Measurements from ENCODE around the gene MRM1. TPM values are rescaled to one million over a fixed set of nuclear protein-coding genes. Genes with fewer than 3 reads are reported as not detected.
A peak's percentile ranks its signal among the peaks of the same experiment; 100 is the strongest.

The MRM1 gene
- total RNA-seq, 1 donor from 2014 or later = 3.1 TPM

DNA sequence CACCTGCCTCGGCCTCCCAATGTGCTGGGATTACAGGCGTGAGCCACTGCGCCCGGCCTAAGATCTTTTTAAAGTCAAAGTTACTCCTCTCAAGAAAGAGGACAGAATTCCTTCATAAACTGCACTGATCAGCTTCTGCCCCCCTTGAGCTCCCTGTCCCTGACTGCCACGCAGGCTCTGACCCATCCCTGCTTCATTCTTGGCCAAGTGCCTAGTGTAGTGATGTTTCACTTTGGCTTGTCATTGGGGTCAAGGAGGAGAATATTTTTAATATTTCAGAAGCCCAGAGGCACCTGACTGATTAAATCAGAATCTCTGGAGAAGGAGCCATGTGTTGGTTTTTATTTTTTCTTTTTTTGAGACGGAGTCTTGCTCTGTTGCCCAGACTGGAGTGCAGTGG, 9.1 kb downstream of the MRM1 start:
- no peak overlapping the region for H3K4me3 ChIP-seq (ENCODE audit: insufficient read depth, low read depth, low read length)
- no peak for DNase-seq (ENCODE audit: low read depth)

DNA sequence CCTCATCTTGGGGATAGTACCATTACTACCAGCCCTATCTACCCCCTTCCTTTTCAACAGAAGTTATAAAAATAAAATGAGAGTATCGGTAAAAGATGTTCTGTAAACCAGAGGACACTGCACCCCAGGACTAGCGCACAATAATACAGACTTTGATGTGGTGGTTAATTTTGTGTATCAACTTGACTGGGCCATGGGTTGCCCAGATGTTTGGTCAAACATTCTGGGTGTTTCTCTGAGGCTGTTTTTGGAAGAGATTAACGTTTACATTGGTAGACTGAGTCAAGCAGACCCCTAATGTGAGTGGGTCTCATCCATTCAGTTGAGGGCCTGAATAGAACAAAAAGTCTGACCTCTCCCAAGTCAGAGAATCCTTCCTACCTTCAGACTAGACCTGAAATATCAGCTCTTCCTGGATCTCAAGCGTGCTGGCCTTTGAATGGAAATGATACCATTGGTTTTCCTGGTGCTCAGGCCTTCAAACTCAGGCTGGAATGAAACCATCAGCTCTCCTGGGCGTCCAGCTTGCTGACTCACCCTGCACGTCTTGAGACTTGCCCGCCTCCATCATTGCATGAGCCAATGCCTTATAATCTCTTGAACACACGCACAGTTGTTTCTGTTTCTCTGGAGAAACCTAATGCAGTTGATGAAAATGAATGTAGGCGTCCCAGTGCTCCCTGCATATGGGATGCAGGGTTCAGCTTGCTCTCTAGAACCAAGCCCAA, 10.1 kb downstream of the MRM1 start:
- Histone ChIP-seq H3K27ac (ENCODE audit: low read depth, low read length) (no peak overlapping the region), H3K36me3 (ENCODE audit: insufficient read depth, low read length) (no peaks in the 10 kb centered on the region), H3K79me2 (ENCODE audit: insufficient read depth, low read length) (no peaks in the 10 kb centered on the region), H2AFZ (ENCODE audit: low read depth, low read length) (no peak overlapping the region), H3K4me2 (ENCODE audit: low read length) (no peak overlapping the region), H3K9me3 (ENCODE audit: insufficient read depth, low read depth, low read length) (no peaks in the 10 kb centered on the region), H3K27me3 (ENCODE audit: insufficient read depth, low read length) (no peaks in the 10 kb centered on the region), H3K9ac (ENCODE audit: low read length) (no peak overlapping the region), H4K20me1 (ENCODE audit: insufficient read depth, low read length) (peaks cover 19% of the 10 kb centered on the region), H3K4me1 (ENCODE audit: insufficient read depth, low read length) (peaks cover 11% of the 10 kb centered on the region), H3K4me3 (ENCODE audit: insufficient read depth, low read depth, low read length) (no peak overlapping the region)
- Mint-ChIP-seq H3K27me3 (ENCODE audit: low read depth, unreplicated experiment) (peaks cover 6% of the 10 kb centered on the region), H3K27ac (ENCODE audit: unreplicated experiment) (no peak overlapping the region), H3K9me3 (ENCODE audit: unreplicated experiment) (no peaks in the 10 kb centered on the region), H3K4me1 (ENCODE audit: low read depth, unreplicated experiment) (no peaks in the 10 kb centered on the region), H3K4me3 (ENCODE audit: unreplicated experiment) (no peak overlapping the region), H3K36me3 (ENCODE audit: low read depth, unreplicated experiment) (peaks cover 7% of the 10 kb centered on the region)
- peak; percentile 82 for DNase-seq (ENCODE audit: low read depth)
- TF ChIP-seq, protein P1, sequence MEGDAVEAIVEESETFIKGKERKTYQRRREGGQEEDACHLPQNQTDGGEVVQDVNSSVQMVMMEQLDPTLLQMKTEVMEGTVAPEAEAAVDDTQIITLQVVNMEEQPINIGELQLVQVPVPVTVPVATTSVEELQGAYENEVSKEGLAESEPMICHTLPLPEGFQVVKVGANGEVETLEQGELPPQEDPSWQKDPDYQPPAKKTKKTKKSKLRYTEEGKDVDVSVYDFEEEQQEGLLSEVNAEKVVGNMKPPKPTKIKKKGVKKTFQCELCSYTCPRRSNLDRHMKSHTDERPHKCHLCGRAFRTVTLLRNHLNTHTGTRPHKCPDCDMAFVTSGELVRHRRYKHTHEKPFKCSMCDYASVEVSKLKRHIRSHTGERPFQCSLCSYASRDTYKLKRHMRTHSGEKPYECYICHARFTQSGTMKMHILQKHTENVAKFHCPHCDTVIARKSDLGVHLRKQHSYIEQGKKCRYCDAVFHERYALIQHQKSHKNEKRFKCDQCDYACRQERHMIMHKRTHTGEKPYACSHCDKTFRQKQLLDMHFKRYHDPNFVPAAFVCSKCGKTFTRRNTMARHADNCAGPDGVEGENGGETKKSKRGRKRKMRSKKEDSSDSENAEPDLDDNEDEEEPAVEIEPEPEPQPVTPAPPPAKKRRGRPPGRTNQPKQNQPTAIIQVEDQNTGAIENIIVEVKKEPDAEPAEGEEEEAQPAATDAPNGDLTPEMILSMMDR (IDR thresholded peaks at IDR 0.05; ENCODE audit: insufficient read depth, low read depth, low read length) = no peak
- FAIRE-seq = no peak

More for the DNA sequence above, 9.1 kb downstream of the MRM1 start:
- Histone ChIP-seq H3K79me2 (ENCODE audit: insufficient read depth, low read length) (peaks cover 4% of the 10 kb centered on the region), H3K4me1 (ENCODE audit: insufficient read depth, low read length) (peaks cover 11% of the 10 kb centered on the region), H3K27me3 (ENCODE audit: insufficient read depth, low read length) (no peaks in the 10 kb centered on the region), H3K4me2 (ENCODE audit: low read length) (no peak overlapping the region), H3K27ac (ENCODE audit: low read depth, low read length) (no peak overlapping the region), H3K9ac (ENCODE audit: low read length) (no peak overlapping the region), H2AFZ (ENCODE audit: low read depth, low read length) (no peak overlapping the region), H4K20me1 (ENCODE audit: insufficient read depth, low read length) (peaks cover 27% of the 10 kb centered on the region), H3K36me3 (ENCODE audit: insufficient read depth, low read length) (peaks cover 3% of the 10 kb centered on the region), H3K9me3 (ENCODE audit: insufficient read depth, low read depth, low read length) (no peaks in the 10 kb centered on the region)
- peaks cover 7% of the 10 kb centered on the region for H3K36me3 Mint-ChIP-seq (ENCODE audit: low read depth, unreplicated experiment)
- no peaks in the 10 kb centered on the region for H3K9me3 Mint-ChIP-seq (ENCODE audit: unreplicated experiment)
- no peak overlapping the region for H3K4me3 Mint-ChIP-seq (ENCODE audit: unreplicated experiment)
- TF ChIP-seq EZH2 (IDR thresholded peaks at IDR 0.05; ENCODE audit: insufficient read depth, low read length) = no peak
- no peak for FAIRE-seq
- peaks cover 6% of the 10 kb centered on the region for H3K27me3 Mint-ChIP-seq (ENCODE audit: low read depth, unreplicated experiment)
- no peaks in the 10 kb centered on the region for H3K4me1 Mint-ChIP-seq (ENCODE audit: low read depth, unreplicated experiment)
- H3K27ac Mint-ChIP-seq (ENCODE audit: unreplicated experiment) = no peak overlapping the region

DNA sequence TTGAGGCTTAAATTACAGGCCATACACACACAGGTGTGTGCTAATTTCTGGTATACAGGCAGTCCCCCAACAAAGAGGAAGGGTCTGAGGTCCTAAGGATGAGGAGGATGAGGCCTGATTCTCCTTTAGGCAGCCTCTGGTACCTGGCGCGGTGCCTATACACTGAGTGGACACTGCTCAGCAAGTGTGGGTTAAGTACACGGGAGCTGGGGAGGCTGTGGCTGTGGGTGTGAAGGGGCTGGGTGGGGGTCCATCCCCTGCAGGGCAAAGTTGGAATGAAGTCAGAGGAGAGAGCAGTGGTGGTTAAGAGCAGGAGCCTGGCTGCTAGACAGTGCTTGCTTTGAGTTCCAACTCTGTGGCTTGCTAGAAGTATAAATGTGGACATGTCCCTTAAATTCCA, 10.9 kb downstream of the MRM1 start:
- H3K27me3 Mint-ChIP-seq (ENCODE audit: low read depth, unreplicated experiment) = peaks cover 6% of the 10 kb centered on the region
- Histone ChIP-seq H3K9ac (ENCODE audit: low read length) (no peak overlapping the region), H3K27me3 (ENCODE audit: insufficient read depth, low read length) (no peaks in the 10 kb centered on the region), H3K4me2 (ENCODE audit: low read length) (no peak overlapping the region), H3K4me1 (ENCODE audit: insufficient read depth, low read length) (peaks cover 11% of the 10 kb centered on the region), H3K27ac (ENCODE audit: low read depth, low read length) (no peak overlapping the region), H3K36me3 (ENCODE audit: insufficient read depth, low read length) (no peaks in the 10 kb centered on the region), H2AFZ (ENCODE audit: low read depth, low read length) (no peak overlapping the region), H3K9me3 (ENCODE audit: insufficient read depth, low read depth, low read length) (no peaks in the 10 kb centered on the region), H3K79me2 (ENCODE audit: insufficient read depth, low read length) (no peaks in the 10 kb centered on the region), H4K20me1 (ENCODE audit: insufficient read depth, low read length) (peaks cover 19% of the 10 kb centered on the region), H3K4me3 (ENCODE audit: insufficient read depth, low read depth, low read length) (no peak overlapping the region)
- DNase-seq (ENCODE audit: low read depth) (no peak), FAIRE-seq (no peak)
- no peak overlapping the region for H3K4me3 Mint-ChIP-seq (ENCODE audit: unreplicated experiment)
- H3K4me1 Mint-ChIP-seq (ENCODE audit: low read depth, unreplicated experiment) = no peaks in the 10 kb centered on the region
- no peak overlapping the region for H3K27ac Mint-ChIP-seq (ENCODE audit: unreplicated experiment)
- no peaks in the 10 kb centered on the region for H3K9me3 Mint-ChIP-seq (ENCODE audit: unreplicated experiment)
- no peak for TF ChIP-seq EZH2 (IDR thresholded peaks at IDR 0.05; ENCODE audit: insufficient read depth, low read length)
- TF ChIP-seq, protein P1 (IDR thresholded peaks at IDR 0.05; ENCODE audit: insufficient read depth, low read depth, low read length) = no peak
- peaks cover 7% of the 10 kb centered on the region for H3K36me3 Mint-ChIP-seq (ENCODE audit: low read depth, unreplicated experiment)

All from astrocyte (in vitro differentiated cells and primary cell).